NB4 (cell line): ENCODE data around the gene SNRNP48.
A peak's percentile ranks its signal among the peaks of the same experiment; 100 is the strongest.

ENCODE experiments used
- DNase-seq: peaks from one replicate; pipeline ENCODE4 v3.0.0; 2010; ENCODE audit warnings: low read depth
- H3K4me3 ChIP-seq: one replicate; pipeline ENCODE4 v1.5.1; 2011; ENCODE audit warnings: mild to moderate bottlenecking, low read depth, low read length, moderate library complexity
- MYC ChIP-seq: IDR thresholded peaks from 2 replicates; pipeline ENCODE4 v1.6.1; 2011; ENCODE audit warnings: low read depth, low read length
- POLR2A ChIP-seq: IDR thresholded peaks from 2 replicates; pipeline ENCODE4 v1.6.1; 2011; ENCODE audit warnings: mild to moderate bottlenecking; ENCODE audit not compliant: insufficient read length; ENCODE audit errors: extremely low read depth
- TF ChIP-seq, protein P1 (sequence below): IDR thresholded peaks from one replicate; pipeline ENCODE4 v1.5.1; 2012; ENCODE audit warnings: low read depth, low read length
- TF ChIP-seq, protein P2 (sequence below): IDR thresholded peaks from 2 replicates; pipeline ENCODE4 v1.6.1; 2011; ENCODE audit warnings: low read depth, low read length

SNRNP48 gene, protein sequence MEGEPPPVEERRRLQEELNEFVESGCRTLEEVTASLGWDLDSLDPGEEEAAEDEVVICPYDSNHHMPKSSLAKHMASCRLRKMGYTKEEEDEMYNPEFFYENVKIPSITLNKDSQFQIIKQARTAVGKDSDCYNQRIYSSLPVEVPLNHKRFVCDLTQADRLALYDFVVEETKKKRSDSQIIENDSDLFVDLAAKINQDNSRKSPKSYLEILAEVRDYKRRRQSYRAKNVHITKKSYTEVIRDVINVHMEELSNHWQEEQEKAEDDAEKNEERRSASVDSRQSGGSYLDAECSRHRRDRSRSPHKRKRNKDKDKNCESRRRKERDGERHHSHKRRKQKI

DNA sequence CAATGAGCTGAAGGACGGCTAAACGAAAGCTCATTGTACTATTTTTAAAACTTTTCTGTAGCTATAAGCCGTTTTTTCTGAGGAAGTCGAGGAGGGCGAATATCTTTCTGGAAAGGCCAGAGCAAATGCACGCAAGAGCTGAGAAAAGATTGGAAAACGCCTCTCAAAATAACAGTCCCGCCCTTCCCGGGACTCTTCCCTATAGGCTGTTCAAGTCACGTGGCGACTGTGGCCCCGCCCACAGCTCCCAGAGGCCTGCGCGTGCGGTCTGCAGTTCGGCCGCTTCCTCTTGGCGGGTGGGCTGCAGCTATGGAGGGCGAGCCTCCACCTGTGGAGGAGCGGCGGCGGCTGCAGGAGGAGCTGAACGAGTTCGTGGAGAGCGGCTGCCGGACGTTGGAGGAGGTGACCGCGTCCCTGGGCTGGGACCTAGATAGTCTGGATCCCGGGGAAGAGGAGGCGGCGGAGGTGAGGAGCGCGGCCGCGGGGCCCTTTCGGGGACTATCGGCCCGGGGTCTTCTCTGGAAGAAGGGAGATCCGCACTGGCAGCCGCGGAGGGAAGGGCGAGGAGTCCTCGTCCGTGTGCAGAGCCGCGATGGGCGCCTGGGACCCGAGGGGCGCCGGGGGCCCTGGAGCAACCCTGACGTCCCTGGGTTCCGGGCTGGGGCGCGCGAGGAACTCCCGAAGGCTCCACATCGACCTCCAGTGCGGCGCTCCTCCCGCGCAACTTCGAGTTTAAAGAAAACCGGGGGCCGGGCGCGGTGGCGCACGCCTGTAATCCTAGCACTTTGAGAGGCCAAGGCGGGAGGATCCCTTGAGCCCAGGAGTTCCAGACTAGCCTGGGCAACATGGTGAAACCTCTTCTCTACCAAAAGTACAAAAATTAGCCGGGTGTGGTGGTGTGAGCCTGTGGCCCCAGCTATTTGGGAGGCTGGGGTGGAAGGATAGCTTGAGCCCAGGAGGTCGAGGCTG is at the start of gene SNRNP48:
Gene SNRNP48, plus strand, starts transcription at position 250 of the 969 bp plus-strand sequence. Its CDS starts 60 bp downstream, at position 310.
- peak; percentile 61; the same call in 1 of the 2 replicates for TF ChIP-seq MYC
- TF ChIP-seq, protein P1, sequence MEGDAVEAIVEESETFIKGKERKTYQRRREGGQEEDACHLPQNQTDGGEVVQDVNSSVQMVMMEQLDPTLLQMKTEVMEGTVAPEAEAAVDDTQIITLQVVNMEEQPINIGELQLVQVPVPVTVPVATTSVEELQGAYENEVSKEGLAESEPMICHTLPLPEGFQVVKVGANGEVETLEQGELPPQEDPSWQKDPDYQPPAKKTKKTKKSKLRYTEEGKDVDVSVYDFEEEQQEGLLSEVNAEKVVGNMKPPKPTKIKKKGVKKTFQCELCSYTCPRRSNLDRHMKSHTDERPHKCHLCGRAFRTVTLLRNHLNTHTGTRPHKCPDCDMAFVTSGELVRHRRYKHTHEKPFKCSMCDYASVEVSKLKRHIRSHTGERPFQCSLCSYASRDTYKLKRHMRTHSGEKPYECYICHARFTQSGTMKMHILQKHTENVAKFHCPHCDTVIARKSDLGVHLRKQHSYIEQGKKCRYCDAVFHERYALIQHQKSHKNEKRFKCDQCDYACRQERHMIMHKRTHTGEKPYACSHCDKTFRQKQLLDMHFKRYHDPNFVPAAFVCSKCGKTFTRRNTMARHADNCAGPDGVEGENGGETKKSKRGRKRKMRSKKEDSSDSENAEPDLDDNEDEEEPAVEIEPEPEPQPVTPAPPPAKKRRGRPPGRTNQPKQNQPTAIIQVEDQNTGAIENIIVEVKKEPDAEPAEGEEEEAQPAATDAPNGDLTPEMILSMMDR: no peak
- peak; percentile 89 for TF ChIP-seq POLR2A
- TF ChIP-seq, protein P2, sequence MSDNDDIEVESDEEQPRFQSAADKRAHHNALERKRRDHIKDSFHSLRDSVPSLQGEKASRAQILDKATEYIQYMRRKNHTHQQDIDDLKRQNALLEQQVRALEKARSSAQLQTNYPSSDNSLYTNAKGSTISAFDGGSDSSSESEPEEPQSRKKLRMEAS: peak; percentile 99
- peak; percentile 97 for DNase-seq
- H3K4me3 ChIP-seq: peak within 1 kb of the TSS; percentile 79

DNA sequence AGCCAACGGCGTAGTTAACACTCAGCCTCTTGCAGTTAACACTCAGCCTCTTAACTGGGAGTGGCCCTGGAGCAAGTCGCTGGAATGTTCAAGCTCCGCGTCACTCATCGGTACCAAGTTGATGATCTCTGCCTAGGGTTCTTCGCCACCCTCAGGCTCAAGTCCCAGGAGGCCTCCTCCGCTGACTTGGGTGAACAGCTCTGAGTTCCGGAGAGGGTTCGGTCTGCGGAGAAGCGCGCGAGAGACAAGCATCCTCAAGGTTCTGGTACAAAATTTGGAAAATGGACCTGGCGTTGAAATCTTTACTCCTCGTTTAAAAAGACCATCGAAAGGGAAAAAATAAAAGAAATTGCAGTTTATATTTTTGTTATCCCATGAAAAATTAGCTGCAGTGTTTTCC is 49.4 kb upstream of the SNRNP48 start:
- DNase-seq: no peak
- no peak overlapping the region for H3K4me3 ChIP-seq
- TF ChIP-seq POLR2A (no peak), MYC (no peak)
- TF ChIP-seq, protein P1: no peak
- TF ChIP-seq, protein P2: no peak

DNA sequence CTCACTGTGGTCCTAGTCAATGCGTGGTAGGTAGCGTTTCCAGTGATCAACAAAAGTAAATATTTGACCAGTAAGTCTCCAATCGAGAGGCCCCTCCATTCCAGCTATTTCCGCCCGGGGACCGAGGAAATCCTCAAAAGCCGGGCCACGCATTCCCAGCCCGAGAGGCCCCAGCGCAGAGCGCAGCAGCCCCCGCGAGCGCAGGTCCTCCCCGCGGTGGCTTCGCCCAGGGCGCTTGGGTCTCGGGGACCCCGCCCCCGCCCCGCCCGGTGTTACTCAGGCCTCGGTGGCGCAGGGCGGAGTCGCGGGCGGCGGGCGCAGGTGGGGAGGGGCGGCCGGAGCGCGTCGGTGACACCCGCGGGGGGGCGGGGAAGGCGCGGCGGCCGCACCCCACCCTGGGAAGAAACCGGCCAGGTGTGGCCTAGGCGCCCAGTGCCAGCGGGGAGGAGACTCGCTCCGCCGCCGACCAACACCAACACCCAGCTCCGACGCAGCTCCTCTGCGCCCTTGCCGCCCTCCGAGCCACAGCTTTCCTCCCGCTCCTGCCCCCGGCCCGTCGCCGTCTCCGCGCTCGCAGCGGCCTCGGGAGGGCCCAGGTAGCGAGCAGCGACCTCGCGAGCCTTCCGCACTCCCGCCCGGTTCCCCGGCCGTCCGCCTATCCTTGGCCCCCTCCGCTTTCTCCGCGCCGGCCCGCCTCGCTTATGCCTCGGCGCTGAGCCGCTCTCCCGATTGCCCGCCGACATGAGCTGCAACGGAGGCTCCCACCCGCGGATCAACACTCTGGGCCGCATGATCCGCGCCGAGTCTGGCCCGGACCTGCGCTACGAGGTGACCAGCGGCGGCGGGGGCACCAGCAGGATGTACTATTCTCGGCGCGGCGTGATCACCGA is 48.6 kb upstream of the SNRNP48 start, which contains the start of gene DSP:
Gene DSP, plus strand, starts transcription at position 497 of the 890 bp plus-strand sequence. Its CDS starts 245 bp downstream, at position 742.
- no peak for TF ChIP-seq MYC
- no peak for TF ChIP-seq POLR2A
- TF ChIP-seq, protein P2: no peak
- TF ChIP-seq, protein P1: no peak
- peak; percentile 61 for DNase-seq
- peak within 1 kb of the TSS; percentile 39 for H3K4me3 ChIP-seq

DNA sequence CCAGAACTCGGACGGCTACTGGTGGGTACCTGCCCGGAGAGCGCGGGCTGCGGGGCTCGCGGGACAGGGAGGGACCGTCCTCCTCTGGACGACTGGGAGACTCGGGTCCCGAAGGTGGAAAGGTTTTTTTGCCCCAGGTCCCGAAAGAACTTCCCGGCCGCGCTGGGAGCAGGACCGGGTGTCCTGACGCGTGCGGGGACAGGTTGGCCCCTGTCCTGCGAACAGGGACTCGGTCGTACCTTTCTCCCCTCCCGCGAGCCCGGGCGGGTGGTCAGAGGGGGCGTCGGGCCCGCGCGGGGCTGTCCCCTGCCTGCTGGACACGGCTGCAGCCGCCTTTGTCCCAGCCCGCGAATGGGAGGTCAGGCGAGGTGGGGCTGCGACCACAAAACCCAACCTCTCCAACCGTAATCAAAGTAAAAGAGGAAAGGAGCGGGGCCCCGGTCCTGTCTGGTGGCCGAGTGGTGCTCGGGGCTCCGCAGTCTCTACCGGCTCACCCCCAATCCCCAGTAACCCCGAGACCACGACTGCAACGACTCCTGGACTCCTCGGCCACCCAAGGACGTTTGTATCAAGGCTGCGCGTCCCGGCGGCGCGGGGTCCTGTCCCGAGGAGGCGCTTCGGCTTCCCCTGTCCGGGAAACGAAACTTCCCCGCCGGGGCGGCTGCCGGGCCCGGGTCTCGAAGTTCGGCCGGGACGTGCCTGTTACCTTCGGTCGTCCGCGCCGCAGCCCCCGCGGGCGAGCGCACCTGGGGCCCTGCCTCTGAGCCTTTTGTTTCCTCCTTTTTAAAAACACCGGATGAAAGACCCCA is 47.7 kb upstream of the SNRNP48 start:
- H3K4me3 ChIP-seq: peak overlapping the region; percentile 39
- no peak for TF ChIP-seq POLR2A
- TF ChIP-seq, protein P2: no peak
- no peak for TF ChIP-seq MYC
- TF ChIP-seq, protein P1: no peak
- DNase-seq: peak; percentile 51
